GM19468 (cell line): ENCODE results near the gene BSDC1.
"Not testable (repeated sequence)": the region's sequence is repeated elsewhere in the genome, so short reads cannot be mapped to it uniquely, and the experiment has no call there.

ENCODE experiments used
- ATAC-seq: cut with Tn5 transposase; IDR thresholded peaks from one replicate; pipeline ENCODE4 v1.9.1; 2021; ENCODE audit warnings: mild to moderate bottlenecking, moderate library complexity, moderate number of reproducible peaks; ENCODE audit not compliant: unreplicated experiment; ENCODE audit errors: extremely low read depth

BSDC1 gene

GRCh38 chr1:32394141-32394889, at the start of gene BSDC1:
BSDC1 (minus strand) TSS chr1:32394441; CDS start chr1:32394414, 27 bp downstream.
- ATAC-seq, result peak; percentile 90

- not testable (repeated sequence) for ATAC-seq
Observed at GRCh38 chr1:32441467-32441866, 47.2 kb upstream of the BSDC1 start.

- not testable (repeated sequence) for ATAC-seq
Observed at GRCh38 chr1:32438777-32439176, 44.5 kb upstream of the BSDC1 start.

- no peak for ATAC-seq
Observed at GRCh38 chr1:32438136-32438535, 43.9 kb upstream of the BSDC1 start.

GRCh38 chr1:32431736-32432400, 37.6 kb upstream of the BSDC1 start:
- no peak for ATAC-seq

- no peak for ATAC-seq
Observed at GRCh38 chr1:32427264-32427963, 33.2 kb upstream of the BSDC1 start.

- ATAC-seq, result no peak
Observed at GRCh38 chr1:32426489-32427255, 32.4 kb upstream of the BSDC1 start.

GRCh38 chr1:32421775-32422174, 27.5 kb upstream of the BSDC1 start:
- ATAC-seq, result no peak

GRCh38 chr1:32414186-32414886, 20.1 kb upstream of the BSDC1 start:
- ATAC-seq, result no peak

- ATAC-seq, result no peak
Observed at GRCh38 chr1:32413507-32414185, 19.4 kb upstream of the BSDC1 start.

- no peak for ATAC-seq
Observed at GRCh38 chr1:32411261-32411660, 17.0 kb upstream of the BSDC1 start.

- no peak for ATAC-seq
Observed at GRCh38 chr1:32406629-32407111, 12.4 kb upstream of the BSDC1 start.

- no peak for ATAC-seq
Observed at GRCh38 chr1:32405672-32406467, 11.6 kb upstream of the BSDC1 start.

GRCh38 chr1:32404946-32405345, 10.7 kb upstream of the BSDC1 start:
- no peak for ATAC-seq

- no peak for ATAC-seq
Observed at GRCh38 chr1:32400876-32401631, 6.8 kb upstream of the BSDC1 start.

- no peak for ATAC-seq
Observed at GRCh38 chr1:32399843-32400242, 5.6 kb upstream of the BSDC1 start.

GRCh38 chr1:32398401-32398800, 4.2 kb upstream of the BSDC1 start:
- no peak for ATAC-seq

GRCh38 chr1:32396524-32396923, 2.3 kb upstream of the BSDC1 start:
- ATAC-seq, result not testable (repeated sequence)
